MM.1S (cell line): ENCODE data around the gene SPTBN1.

Experiments used
- DNase-seq: peaks from one replicate; pipeline ENCODE4 v3.0.0-alpha.2; 2015
- H2AFZ ChIP-seq: fragments of 300-600 bp; sonication (generic); 2 replicates; pipeline ENCODE4 v1.6.0; 2016; ENCODE audit warnings: antibody characterized with exemption, low read length
- H3F3A ChIP-seq: fragments of 300-600 bp; sonication (generic); 2 replicates; pipeline ENCODE4 v1.6.1; 2016; ENCODE audit warnings: mild to moderate bottlenecking, antibody characterized with exemption, low read length, moderate library complexity, mixed read lengths; ENCODE audit not compliant: insufficient read depth
- H3K27ac ChIP-seq: fragments of 300-600 bp; sonication (generic); 2 replicates; pipeline ENCODE4 v1.5.1; 2016; ENCODE audit warnings: mild to moderate bottlenecking, low read length
- H3K27me3 ChIP-seq: fragments of 300-600 bp; sonication (generic); replicated peaks from 2 replicates; pipeline ENCODE4 v1.6.0; 2016; ENCODE audit warnings: low read length; ENCODE audit not compliant: insufficient read depth
- H3K36me3 ChIP-seq: fragments of 300-600 bp; sonication (generic); replicated peaks from 2 replicates; pipeline ENCODE4 v1.6.1; 2016; ENCODE audit warnings: mild to moderate bottlenecking, low read length, mixed read lengths; ENCODE audit not compliant: insufficient read depth
- H3K4me1 ChIP-seq: fragments of 300-600 bp; sonication (generic); 2 replicates; pipeline ENCODE4 v1.6.1; 2016; ENCODE audit warnings: low read length, mixed read lengths
- H3K4me2 ChIP-seq: fragments of 300-600 bp; sonication (generic); 2 replicates; pipeline ENCODE4 v1.6.0; 2016; ENCODE audit warnings: low read depth, low read length
- H3K4me3 ChIP-seq: fragments of 300-600 bp; sonication (generic); 2 replicates; pipeline ENCODE4 v1.5.1; 2016; ENCODE audit warnings: low read length, mixed read lengths
- H3K79me2 ChIP-seq: fragments of 300-600 bp; sonication (generic); 2 replicates; pipeline ENCODE4 v1.6.1; 2016; ENCODE audit warnings: mixed run types, low read length, mixed read lengths
- H3K9ac ChIP-seq: fragments of 300-600 bp; sonication (generic); 2 replicates; pipeline ENCODE4 v1.6.1; 2016; ENCODE audit warnings: low read length, mixed read lengths
- H3K9me2 ChIP-seq: fragments of 300-600 bp; sonication (generic); replicated peaks from 2 replicates; pipeline ENCODE4 v1.6.1; 2016; ENCODE audit warnings: mild to moderate bottlenecking, low read length, mixed read lengths; ENCODE audit not compliant: insufficient read depth
- H3K9me3 ChIP-seq: fragments of 300-600 bp; sonication (generic); replicated peaks from 2 replicates; pipeline ENCODE4 v1.6.1; 2016; ENCODE audit warnings: mild to moderate bottlenecking, low read length, mixed read lengths; ENCODE audit not compliant: insufficient read depth
- H4K20me1 ChIP-seq: fragments of 300-600 bp; sonication (generic); 2 replicates; pipeline ENCODE4 v1.6.1; 2016; ENCODE audit warnings: mild to moderate bottlenecking, low read length, moderate library complexity, mixed read lengths; ENCODE audit not compliant: insufficient read depth
- EZH2 ChIP-seq: fragments of 300-600 bp; sonication (generic); optimal IDR thresholded peaks from 2 replicates; pipeline ENCODE3; 2017; ENCODE audit warnings: low read depth, mild to moderate bottlenecking, antibody characterized with exemption, low read length, mixed read lengths
- EZH2phosphoT487 ChIP-seq: fragments of 300-600 bp; sonication (generic); IDR thresholded peaks from 2 replicates; pipeline ENCODE4 v1.6.1; 2018; ENCODE audit warnings: antibody characterized with exemption, low read length
- TF ChIP-seq, protein P1 (sequence below): fragments of 300-600 bp; sonication (generic); IDR thresholded peaks from 2 replicates; pipeline ENCODE4 v1.5.1; 2016; ENCODE audit warnings: antibody characterized with exemption, low read length, mixed read lengths

Gene SPTBN1

DNA sequence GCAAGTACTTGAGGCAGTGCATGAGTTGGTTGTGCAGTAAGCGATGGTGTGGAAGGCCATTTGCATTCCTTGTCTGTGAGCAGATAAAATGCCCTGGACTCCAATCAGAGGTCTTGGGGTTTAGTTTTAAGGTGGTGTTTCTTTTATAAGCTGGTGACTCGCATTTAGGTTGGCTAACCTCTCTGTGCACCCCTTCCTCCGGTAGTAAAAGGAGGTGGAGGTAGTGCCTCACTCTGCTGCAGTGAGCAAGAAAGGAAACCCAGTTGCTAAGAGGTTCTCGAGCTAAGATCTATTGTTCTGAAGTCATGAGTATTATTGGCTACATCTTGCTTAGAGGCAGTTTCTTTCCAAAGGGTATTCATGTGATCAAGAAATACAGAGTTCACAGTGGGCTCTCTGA lies 193.1 kb downstream of the SPTBN1 start:
- H3K9ac ChIP-seq: no peak overlapping the region
- H3K9me3 ChIP-seq: no peaks in the 10 kb centered on the region
- peaks cover 38% of the 10 kb centered on the region for H3K36me3 ChIP-seq
- H2AFZ ChIP-seq: no peak overlapping the region
- DNase-seq: no peak
- H3K4me1 ChIP-seq: no peaks in the 10 kb centered on the region
- H4K20me1 ChIP-seq: no peaks in the 10 kb centered on the region
- TF ChIP-seq EZH2phosphoT487: no peak
- TF ChIP-seq, protein P1, sequence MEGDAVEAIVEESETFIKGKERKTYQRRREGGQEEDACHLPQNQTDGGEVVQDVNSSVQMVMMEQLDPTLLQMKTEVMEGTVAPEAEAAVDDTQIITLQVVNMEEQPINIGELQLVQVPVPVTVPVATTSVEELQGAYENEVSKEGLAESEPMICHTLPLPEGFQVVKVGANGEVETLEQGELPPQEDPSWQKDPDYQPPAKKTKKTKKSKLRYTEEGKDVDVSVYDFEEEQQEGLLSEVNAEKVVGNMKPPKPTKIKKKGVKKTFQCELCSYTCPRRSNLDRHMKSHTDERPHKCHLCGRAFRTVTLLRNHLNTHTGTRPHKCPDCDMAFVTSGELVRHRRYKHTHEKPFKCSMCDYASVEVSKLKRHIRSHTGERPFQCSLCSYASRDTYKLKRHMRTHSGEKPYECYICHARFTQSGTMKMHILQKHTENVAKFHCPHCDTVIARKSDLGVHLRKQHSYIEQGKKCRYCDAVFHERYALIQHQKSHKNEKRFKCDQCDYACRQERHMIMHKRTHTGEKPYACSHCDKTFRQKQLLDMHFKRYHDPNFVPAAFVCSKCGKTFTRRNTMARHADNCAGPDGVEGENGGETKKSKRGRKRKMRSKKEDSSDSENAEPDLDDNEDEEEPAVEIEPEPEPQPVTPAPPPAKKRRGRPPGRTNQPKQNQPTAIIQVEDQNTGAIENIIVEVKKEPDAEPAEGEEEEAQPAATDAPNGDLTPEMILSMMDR: no peak
- TF ChIP-seq EZH2: no peak
- H3K27me3 ChIP-seq: no peaks in the 10 kb centered on the region
- no peak overlapping the region for H3K4me3 ChIP-seq
- no peak overlapping the region for H3K27ac ChIP-seq
- H3K9me2 ChIP-seq: no peaks in the 10 kb centered on the region
- H3F3A ChIP-seq: no peaks in the 10 kb centered on the region
- H3K79me2 ChIP-seq: peaks cover 39% of the 10 kb centered on the region
- H3K4me2 ChIP-seq: no peak overlapping the region

- DNase-seq: no peak
- no peak overlapping the region for H3K9ac ChIP-seq
- no peaks in the 10 kb centered on the region for H3K9me3 ChIP-seq
- TF ChIP-seq EZH2 (no peak), EZH2phosphoT487 (no peak)
- TF ChIP-seq, protein P1: no peak
- no peak overlapping the region for H3K4me2 ChIP-seq
- H3K4me1 ChIP-seq: no peaks in the 10 kb centered on the region
- no peaks in the 10 kb centered on the region for H3K9me2 ChIP-seq
- no peak overlapping the region for H2AFZ ChIP-seq
- peaks cover 34% of the 10 kb centered on the region for H3K36me3 ChIP-seq
- H4K20me1 ChIP-seq: no peaks in the 10 kb centered on the region
- H3K4me3 ChIP-seq: no peak overlapping the region
- no peaks in the 10 kb centered on the region for H3F3A ChIP-seq
- H3K27ac ChIP-seq: no peak overlapping the region
- H3K79me2 ChIP-seq: peaks cover 39% of the 10 kb centered on the region
- no peaks in the 10 kb centered on the region for H3K27me3 ChIP-seq
Observed at GRCh38 chr2:54649633-54650032, 193.5 kb downstream of the SPTBN1 start.

DNA sequence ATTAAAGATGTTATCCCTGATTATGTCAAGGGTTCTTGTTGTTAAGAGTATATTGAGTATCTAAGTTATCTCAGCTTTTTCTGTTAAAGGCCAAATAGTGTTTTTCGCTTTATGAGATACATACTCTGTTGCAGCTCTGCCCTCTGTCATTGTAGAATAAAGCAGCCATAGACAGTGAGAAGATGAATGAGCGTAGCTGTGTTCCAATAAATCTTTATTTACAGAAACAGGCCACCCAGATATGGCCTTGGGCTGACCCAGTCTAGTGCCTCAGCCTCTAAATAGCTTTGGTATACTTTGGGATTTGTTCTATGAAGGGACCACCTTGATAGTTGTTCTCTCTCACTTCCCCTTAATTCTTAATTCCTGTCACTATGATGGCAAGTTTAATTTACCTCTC lies 194.5 kb downstream of the SPTBN1 start:
- no peak for DNase-seq
- Histone ChIP-seq H2AFZ (no peak overlapping the region), H3K4me3 (no peak overlapping the region), H3K4me1 (no peaks in the 10 kb centered on the region), H3K36me3 (peaks cover 24% of the 10 kb centered on the region), H3K27ac (no peak overlapping the region), H3K27me3 (no peaks in the 10 kb centered on the region), H4K20me1 (no peaks in the 10 kb centered on the region), H3K9me2 (no peaks in the 10 kb centered on the region), H3F3A (no peaks in the 10 kb centered on the region), H3K79me2 (peaks cover 35% of the 10 kb centered on the region), H3K9ac (no peak overlapping the region), H3K9me3 (no peaks in the 10 kb centered on the region), H3K4me2 (no peak overlapping the region)
- TF ChIP-seq, protein P1: no peak
- TF ChIP-seq EZH2 (no peak), EZH2phosphoT487 (no peak)
